Ishikawa (cell line): ENCODE measurements around the gene KIF13A.

Source experiments
- CEBPB ChIP-seq: IDR thresholded peaks from 2 replicates; pipeline ENCODE4 v1.6.1; 2012
- CREB1 ChIP-seq: IDR thresholded peaks from 2 replicates; pipeline ENCODE4 v1.6.1; 2012; ENCODE audit warnings: low read depth
- EGR1 ChIP-seq: IDR thresholded peaks from 2 replicates; pipeline ENCODE4 v1.6.1; 2012
- EP300 ChIP-seq: IDR thresholded peaks from 2 replicates; pipeline ENCODE4 v1.6.1; 2012; ENCODE audit warnings: borderline replicate concordance
- FOXM1 ChIP-seq: IDR thresholded peaks from 2 replicates; pipeline ENCODE4 v1.6.1; 2012; ENCODE audit warnings: low read depth, borderline replicate concordance
- MAX ChIP-seq: IDR thresholded peaks from 2 replicates; pipeline ENCODE4 v1.6.1; 2012
- NFIC ChIP-seq: IDR thresholded peaks from 2 replicates; pipeline ENCODE4 v1.6.1; 2012
- RAD21 ChIP-seq: IDR thresholded peaks from 2 replicates; pipeline ENCODE4 v1.6.1; 2012; ENCODE audit warnings: low read depth
- REST ChIP-seq: IDR thresholded peaks from 2 replicates; pipeline ENCODE4 v1.6.1; 2012; ENCODE audit warnings: low read depth, mild to moderate bottlenecking
- TAF1 ChIP-seq: IDR thresholded peaks from 2 replicates; pipeline ENCODE4 v1.6.1; 2012; ENCODE audit warnings: low read depth, mild to moderate bottlenecking
- TCF12 ChIP-seq: IDR thresholded peaks from 2 replicates; pipeline ENCODE4 v1.6.1; 2012; ENCODE audit warnings: low read depth
- TEAD4 ChIP-seq: IDR thresholded peaks from 2 replicates; pipeline ENCODE4 v1.6.1; 2012
- USF1 ChIP-seq: IDR thresholded peaks from 2 replicates; pipeline ENCODE4 v1.6.1; 2012
- YY1 ChIP-seq: IDR thresholded peaks from 2 replicates; pipeline ENCODE4 v1.6.1; 2012; ENCODE audit warnings: low read depth
- ZBTB7A ChIP-seq: IDR thresholded peaks from 2 replicates; pipeline ENCODE4 v1.6.1; 2012; ENCODE audit warnings: low read depth

KIF13A gene

GRCh38 chr6:17737704-17738252 is 249.7 kb downstream of the KIF13A start:
- TF ChIP-seq TCF12 (no peak), FOXM1 (no peak), CEBPB (no peak), MAX (no peak)

GRCh38 chr6:17730078-17730704 is 257.2 kb downstream of the KIF13A start:
- TF ChIP-seq ZBTB7A (no peak), YY1 (no peak), EP300 (no peak), REST (no peak), CREB1 (no peak), FOXM1 (no peak), TCF12 (no peak), TEAD4 (no peak), CEBPB (no peak), TAF1 (no peak), NFIC (no peak), MAX (no peak), EGR1 (no peak), USF1 (no peak), RAD21 (no peak)

- TF ChIP-seq TAF1 = no peak
- TF ChIP-seq USF1 = no peak
- TF ChIP-seq EGR1 = no peak
- TF ChIP-seq RAD21 = no peak
- TF ChIP-seq TEAD4 = no peak
- no peak for TF ChIP-seq YY1
- no peak for TF ChIP-seq CEBPB
- TF ChIP-seq FOXM1 = no peak
- TF ChIP-seq MAX = no peak
- TF ChIP-seq TCF12 = no peak
- no peak for TF ChIP-seq ZBTB7A
- no peak for TF ChIP-seq REST
- TF ChIP-seq NFIC = no peak
- TF ChIP-seq CREB1 = no peak
- TF ChIP-seq EP300 = no peak
Observed at GRCh38 chr6:17729223-17730077, 258.0 kb downstream of the KIF13A start.

GRCh38 chr6:17728551-17729222 is 258.7 kb downstream of the KIF13A start:
- TF ChIP-seq CREB1 (no peak), REST (no peak), EGR1 (no peak)
